ENCODE measurements around the gene GPR183. TPM values are rescaled to one million over a fixed set of nuclear protein-coding genes. Genes with fewer than 3 reads are reported as not detected.

The GPR183 gene
- total and polyA plus RNA-seq, 2 donors (not counting 1 experiment from before 2014, with no cell fraction given): 0.27 TPM; not detected in 1

- Histone ChIP-seq H4K20me1 (ENCODE audit: control insufficient read depth, extremely low read depth, insufficient read depth, low read length) (no peaks in the 10 kb centered on the region), H2AFZ (ENCODE audit: low read length) (no peak overlapping the region), H3K4me2 (ENCODE audit: extremely low read depth, insufficient read depth, low read length) (no peak overlapping the region), H3K4me1 (ENCODE audit: control insufficient read depth, extremely low read depth, insufficient read depth, low read length) (no peaks in the 10 kb centered on the region), H3K9me3 (ENCODE audit: control insufficient read depth, insufficient read depth, low read depth, low read length) (no peaks in the 10 kb centered on the region), H3K27me3 (ENCODE audit: control insufficient read depth, insufficient read depth, low read length) (no peaks in the 10 kb centered on the region), H3K36me3 (ENCODE audit: control insufficient read depth, insufficient read depth, low read length) (no peaks in the 10 kb centered on the region), H3K27ac (ENCODE audit: insufficient read depth, low read length) (no peak overlapping the region), H3K79me2 (ENCODE audit: control insufficient read depth, insufficient read depth, low read length) (no peaks in the 10 kb centered on the region), H3K9ac (ENCODE audit: insufficient read depth, low read length) (no peak overlapping the region), H3K4me3 (replicated peaks in 1 of 4; ENCODE audit: control extremely low read depth in 1 of 4, insufficient read depth in 1 of 4, low read depth in 3 of 4, low read length in 4 of 4) (no peak overlapping the region)
- TF ChIP-seq CTCF (conservative IDR thresholded peaks at IDR 0.05 in 1 of 2, IDR thresholded peaks at IDR 0.05 in 1 of 2; ENCODE audit: low read depth in 1 of 2, low read length in 2 of 2) (no peak), EZH2 (IDR thresholded peaks at IDR 0.05; ENCODE audit: low read length, missing control alignments) (no peak)
- DNase-seq (ENCODE audit: low read depth in 2 of 2): no peak
Measured at GRCh38 chr13:99282264-99283231, 24.7 kb downstream of the GPR183 start.

- H3K4me1 ChIP-seq (ENCODE audit: control insufficient read depth, extremely low read depth, insufficient read depth, low read length): no peaks in the 10 kb centered on the region
- no peaks in the 10 kb centered on the region for H3K27me3 ChIP-seq (ENCODE audit: control insufficient read depth, insufficient read depth, low read length)
Measured at GRCh38 chr13:99281811-99282263, 25.4 kb downstream of the GPR183 start.

More at GRCh38 chr13:99281811-99282263, 25.4 kb downstream of the GPR183 start:
- Histone ChIP-seq H3K27ac (ENCODE audit: insufficient read depth, low read length) (no peak overlapping the region), H3K79me2 (ENCODE audit: control insufficient read depth, insufficient read depth, low read length) (no peaks in the 10 kb centered on the region), H4K20me1 (ENCODE audit: control insufficient read depth, extremely low read depth, insufficient read depth, low read length) (no peaks in the 10 kb centered on the region), H3K9me3 (ENCODE audit: control insufficient read depth, insufficient read depth, low read depth, low read length) (no peaks in the 10 kb centered on the region), H3K4me2 (ENCODE audit: extremely low read depth, insufficient read depth, low read length) (no peak overlapping the region), H3K9ac (ENCODE audit: insufficient read depth, low read length) (no peak overlapping the region), H3K4me3 (replicated peaks in 1 of 4; ENCODE audit: control extremely low read depth in 1 of 4, insufficient read depth in 1 of 4, low read depth in 3 of 4, low read length in 4 of 4) (no peak overlapping the region), H2AFZ (ENCODE audit: low read length) (no peak overlapping the region), H3K36me3 (ENCODE audit: control insufficient read depth, insufficient read depth, low read length) (no peaks in the 10 kb centered on the region)
- DNase-seq (ENCODE audit: low read depth in 2 of 2): no peak
- no peak for TF ChIP-seq EZH2 (IDR thresholded peaks at IDR 0.05; ENCODE audit: low read length, missing control alignments)
- no peak for TF ChIP-seq CTCF (conservative IDR thresholded peaks at IDR 0.05 in 1 of 2, IDR thresholded peaks at IDR 0.05 in 1 of 2; ENCODE audit: low read depth in 1 of 2, low read length in 2 of 2)
